Tibial artery (tissue), 4 donors: ENCODE data around the gene INPP5A.

Experiments used
- DNase-seq, 2 donors: peaks; one replicate each; pipeline ENCODE4 v3.0.0-alpha.2; 2019
- H3K27ac ChIP-seq, 2 donors: fragments of 200-600 bp; sonication (generic) in 1 of 2; 1 replicate in 1 of 2; 2 replicates in 1 of 2; pipeline ENCODE4 v1.5.1; 2018 to 2019; ENCODE audit warnings: mild to moderate bottlenecking in 1 of 2
- H3K27me3 ChIP-seq, 2 donors: fragments of 200-600 bp; sonication (generic) in 1 of 2; one replicate each; pipeline versions ENCODE4 v1.5.1 to v1.6.0; 2016 to 2019
- H3K36me3 ChIP-seq, 3 donors: fragments of 200-600 bp; sonication (generic) in 2 of 3; one replicate each; pipeline ENCODE4 v1.5.1; 2016 to 2019; ENCODE audit warnings: mild to moderate bottlenecking in 2 of 3
- H3K4me1 ChIP-seq, 4 donors: fragments of 200-600 bp; sonication (generic) in 2 of 4; 1 replicate in 3 of 4; 2 replicates in 1 of 4; pipeline ENCODE4 v1.5.1; 2016 to 2019
- H3K4me3 ChIP-seq, 2 donors: fragments of 200-600 bp; sonication (generic) in 1 of 2; 1 replicate in 1 of 2; 2 replicates in 1 of 2; pipeline ENCODE4 v1.5.1; 2018 to 2019; ENCODE audit warnings: mild to moderate bottlenecking in 2 of 2
- H3K9me3 ChIP-seq, 3 donors: fragments of 200-600 bp; sonication (generic) in 1 of 3; one replicate each; pipeline ENCODE4 v1.5.1; 2016 to 2019
- CTCF ChIP-seq, 2 experiments: fragments of 200-600 bp in 1 of 2; fragments of 450-650 bp in 1 of 2; IDR thresholded peaks; one replicate each; pipeline ENCODE4 v1.5.1; 2017 to 2019; ENCODE audit warnings: antibody characterized with exemption in 2 of 2, mild to moderate bottlenecking in 1 of 2, moderate library complexity in 1 of 2
- intact Hi-C: fragments of 100-400 bp; cut with DNase I; formaldehyde crosslinking; loops from one replicate; pipeline ENCODE4 v1.15.0; 2023; ENCODE audit warnings: low total_unique reads

Gene INPP5A

GRCh38 chr10:132715776-132716680, 178.4 kb downstream of the INPP5A start:
- no peak for TF ChIP-seq CTCF (IDR thresholded peaks at IDR 0.05)
- Histone ChIP-seq H3K4me3 (no peak overlapping the region), H3K4me1 (peaks cover 0 to 4% (median 0%) of the 10 kb centered on the region in 4 donors), H3K27me3 (no peaks in the 10 kb centered on the region), H3K9me3 (no peaks in the 10 kb centered on the region), H3K27ac (no peak overlapping the region), H3K36me3 (peaks cover 5 to 53% (median 42%) of the 10 kb centered on the region in 3 donors)
- peak in 1 of 2 donors; percentile 57 for DNase-seq
- intact Hi-C loops: no loop called here

DNA sequence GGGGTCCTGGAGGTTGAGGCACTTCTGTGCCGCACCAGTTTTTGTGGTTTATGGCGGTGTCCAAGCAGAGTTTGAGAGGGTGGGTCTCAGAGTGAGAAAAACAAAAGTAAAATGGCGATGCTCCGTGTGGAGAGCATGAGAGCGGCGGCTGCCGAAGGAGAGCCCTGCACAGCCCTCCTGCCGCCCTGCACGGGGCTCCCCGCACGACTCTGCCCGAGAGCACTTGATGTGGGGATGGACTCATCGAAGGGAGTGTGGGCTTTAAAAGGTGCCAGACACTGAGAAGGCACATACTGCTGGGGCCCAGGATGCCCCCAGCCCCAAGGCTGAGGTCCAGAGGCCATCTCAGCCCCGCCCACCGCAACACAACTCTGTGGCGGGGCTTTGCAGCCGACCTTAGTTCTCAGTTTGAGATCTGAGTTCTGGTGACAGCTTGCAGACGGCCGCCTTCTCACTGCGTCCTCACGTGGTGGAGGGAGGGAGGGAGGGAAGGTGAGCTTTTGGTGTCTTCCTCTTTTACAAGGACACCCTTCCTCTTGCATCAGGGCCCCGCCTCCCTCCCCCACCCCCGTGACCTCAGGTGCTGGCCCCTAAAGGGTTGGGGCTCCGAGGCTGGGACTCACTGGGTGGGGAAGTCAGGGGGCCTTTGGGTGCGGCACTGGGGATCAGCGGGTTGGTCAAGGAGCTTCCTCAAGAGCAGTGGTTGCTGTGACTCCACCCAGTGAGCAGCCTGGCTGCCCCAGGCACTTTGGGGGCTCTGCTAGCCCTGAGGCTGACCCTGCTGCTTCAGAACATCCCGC, 179.3 kb downstream of the INPP5A start:
- H3K4me1 ChIP-seq: peaks cover 0 to 11% (median 2%) of the 10 kb centered on the region in 4 donors
- H3K9me3 ChIP-seq: no peaks in the 10 kb centered on the region
- peaks cover 0 to 44% (median 33%) of the 10 kb centered on the region in 3 donors for H3K36me3 ChIP-seq
- no peak for TF ChIP-seq CTCF (IDR thresholded peaks at IDR 0.05)
- intact Hi-C loops: no loop called here
- H3K27ac ChIP-seq: no peak overlapping the region
- peak in 1 of 2 donors; percentile 56 for DNase-seq
- no peak overlapping the region for H3K4me3 ChIP-seq
- no peaks in the 10 kb centered on the region for H3K27me3 ChIP-seq

DNA sequence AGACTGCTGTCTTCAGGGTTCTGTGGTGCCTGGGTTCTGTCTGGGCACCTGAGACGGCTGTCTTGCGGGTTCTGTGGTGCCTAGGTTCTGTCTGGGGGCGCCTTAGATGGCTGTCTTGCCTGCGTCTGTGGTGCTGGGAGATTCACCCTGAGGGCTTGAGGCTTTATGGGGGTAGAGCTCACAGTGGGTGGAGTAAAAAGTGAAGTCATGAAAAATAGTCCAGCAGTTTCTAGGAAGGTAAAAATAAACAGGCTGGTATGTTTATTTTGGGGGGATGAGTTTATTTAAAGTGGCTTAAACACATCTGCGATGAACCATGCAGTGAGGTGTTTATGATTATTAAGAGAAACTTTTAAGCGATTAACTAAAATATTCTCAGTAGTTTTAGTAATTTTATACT, 184.1 kb downstream of the INPP5A start:
- H3K36me3 ChIP-seq: peaks cover 15 to 37% (median 17%) of the 10 kb centered on the region in 3 donors
- DNase-seq: no peak
- no peak overlapping the region for H3K27ac ChIP-seq
- H3K27me3 ChIP-seq: no peaks in the 10 kb centered on the region
- no peak overlapping the region for H3K4me3 ChIP-seq
- H3K9me3 ChIP-seq: no peaks in the 10 kb centered on the region
- intact Hi-C loops: no loop called here
- TF ChIP-seq CTCF (IDR thresholded peaks at IDR 0.05): no peak
- H3K4me1 ChIP-seq: peaks cover 0 to 11% (median 2%) of the 10 kb centered on the region in 4 donors

- no peaks in the 10 kb centered on the region for H3K27me3 ChIP-seq
- peaks cover 0 to 11% (median 2%) of the 10 kb centered on the region in 4 donors for H3K4me1 ChIP-seq
- no peaks in the 10 kb centered on the region for H3K9me3 ChIP-seq
- H3K36me3 ChIP-seq: peaks cover 18 to 40% (median 24%) of the 10 kb centered on the region in 3 donors
- TF ChIP-seq CTCF (IDR thresholded peaks at IDR 0.05): no peak
- H3K27ac ChIP-seq: no peak overlapping the region
- no peak for DNase-seq
- intact Hi-C loops: no loop called here
- no peak overlapping the region for H3K4me3 ChIP-seq
These were observed 185.1 kb downstream of the INPP5A start for GRCh38 chr10:132722394-132723329.
